T-cell (primary cell): Measurements from ENCODE around the gene SELENON. TPM values are rescaled to one million over a fixed set of nuclear protein-coding genes. Genes with fewer than 3 reads are reported as not detected.

Experiments
- ATAC-seq, 4 experiments: fragments of 200-7000 bp in 3 of 4; fragments of 150-1000 bp in 1 of 4; cut with Tn5 transposase; replicated peaks in 1 of 4; 1 replicate in 3 of 4; 2 replicates in 1 of 4; pipeline ENCODE4 v1.10.0; 2021; ENCODE audit warnings: moderate library complexity in 3 of 4, mild to moderate bottlenecking in 2 of 4, moderate number of reproducible peaks in 1 of 4
- CTCF ChIA-PET, 2 donors: fragments of 300-600 bp; sonication (Branson Sonifier 250); formaldehyde crosslinking; loops; one replicate each; lab custom pipeline; 2022; ENCODE audit warnings: antibody characterized with exemption in 2 of 2; lab: Charles Lee
- POLR2A ChIA-PET, 2 donors: fragments of 300-600 bp; sonication (Branson Sonifier 250); formaldehyde crosslinking; loops; one replicate each; lab custom pipeline; 2022; ENCODE audit warnings: antibody characterized with exemption in 2 of 2; lab: Charles Lee
- DNase-seq, 35 experiments: peaks; one replicate each; pipeline versions ENCODE4 v3.0.0 to v3.0.0-alpha.2; 2013 to 2023
- H3K27ac ChIP-seq: one replicate; pipeline ENCODE4 v1.5.1; 2013; ENCODE audit warnings: low read length
- H3K27me3 ChIP-seq, 2 experiments: replicated peaks in 1 of 2; 1 replicate in 1 of 2; 2 replicates in 1 of 2; pipeline versions ENCODE4 v1.6.1 to v1.7.0; 2013; ENCODE audit warnings: low read length in 1 of 2, mixed read lengths in 1 of 2; ENCODE audit not compliant: control insufficient read depth in 2 of 2, insufficient read depth in 2 of 2; ENCODE audit errors: extremely low read depth in 1 of 2
- H3K36me3 ChIP-seq, 2 donors: 1 replicate in 1 of 2; 2 replicates in 1 of 2; pipeline versions ENCODE4 v1.6.1 to v1.7.0; 2013; ENCODE audit warnings: low read length in 1 of 2; ENCODE audit not compliant: control insufficient read depth in 2 of 2, insufficient read depth in 1 of 2; ENCODE audit errors: extremely low read depth in 1 of 2
- H3K4me1 ChIP-seq, 2 experiments: 1 replicate in 1 of 2; 2 replicates in 1 of 2; pipeline versions ENCODE4 v1.6.1 to v1.7.0; 2013; ENCODE audit warnings: low read length in 2 of 2, mixed read lengths in 1 of 2; ENCODE audit not compliant: insufficient read depth in 2 of 2, control insufficient read depth in 1 of 2; ENCODE audit errors: extremely low read depth in 1 of 2
- H3K4me3 ChIP-seq, 2 donors: 1 replicate in 1 of 2; 2 replicates in 1 of 2; pipeline versions ENCODE4 v1.5.1 to v1.7.0; 2013; ENCODE audit warnings: mild to moderate bottlenecking in 2 of 2, low read length in 1 of 2, moderate library complexity in 1 of 2; ENCODE audit not compliant: control insufficient read depth in 1 of 2; ENCODE audit errors: extremely low read depth in 1 of 2
- H3K9me3 ChIP-seq: 2 replicates; pipeline ENCODE4 v1.7.0; 2013
- H3K27ac Mint-ChIP-seq, 2 donors: one replicate each; pipeline ENCODE4 v1.8.0; 2020 to 2021; ENCODE audit warnings: mild to moderate bottlenecking in 2 of 2, mixed read lengths in 2 of 2
- H3K27me3 Mint-ChIP-seq, 2 donors: one replicate each; pipeline ENCODE4 v1.8.0; 2021 to 2022; ENCODE audit warnings: mixed read lengths in 2 of 2
- H3K36me3 Mint-ChIP-seq: one replicate; pipeline ENCODE4 v1.8.0; 2021; ENCODE audit warnings: mixed read lengths
- H3K4me1 Mint-ChIP-seq, 3 donors: one replicate each; pipeline ENCODE4 v1.8.0; 2020 to 2022; ENCODE audit warnings: mixed read lengths in 3 of 3, mild to moderate bottlenecking in 1 of 3
- H3K4me3 Mint-ChIP-seq, 3 donors: one replicate each; pipeline ENCODE4 v1.8.0; 2020 to 2022; ENCODE audit warnings: mild to moderate bottlenecking in 3 of 3, mixed read lengths in 3 of 3, moderate library complexity in 3 of 3
- H3K9me3 Mint-ChIP-seq, 3 donors: one replicate each; pipeline ENCODE4 v1.8.0; 2020 to 2022; ENCODE audit warnings: mixed read lengths in 3 of 3
- WGBS: methylation state at CpG from one replicate; pipeline ENCODE4 v1.1.5; 2013; ENCODE audit warnings: missing lambda C conversion rate; ENCODE audit not compliant: insufficient coverage; 5-methylcytosine and 5-hydroxymethylcytosine counted together
- total RNA-seq, 35 experiments: library from RNA in 6 of 35; stranded (reverse) in 6 of 35; fragments of 120-200 nt in 1 of 35; gene quantifications; one replicate each; pipeline versions ENCODE4 v1.2.1 to v1.2.4 and lab custom pipeline; 2013 to 2026

The SELENON gene
- total RNA-seq, 5 donors from 2014 or later (not counting 1 experiment from before 2014, with no cell fraction given): 22.4 to 28.9 (median 25.9) TPM

- Mint-ChIP-seq H3K36me3 (peaks cover 42% of the 10 kb centered on the region), H3K27ac (no peak overlapping the region), H3K9me3 (no peaks in the 10 kb centered on the region), H3K4me1 (peaks cover 17 to 24% (median 17%) of the 10 kb centered on the region in 3 donors), H3K27me3 (no peaks in the 10 kb centered on the region), H3K4me3 (no peak overlapping the region)
- peaks cover 16 to 41% of the 10 kb centered on the region in 2 donors for H3K36me3 ChIP-seq
- no CpG with 5 or more reads among the region's 2 CpGs for WGBS
- H3K27me3 ChIP-seq: no peaks in the 10 kb centered on the region
- POLR2A ChIA-PET: no interaction called here
- no peaks in the 10 kb centered on the region for H3K9me3 ChIP-seq
- CTCF ChIA-PET: interaction anchor here in 1 of 2 donors (0.7 kb wide), 1 partner anchor 23 kb away, joined by 3 read pairs; no protein-coding TSS in a partner anchor
- no peak for DNase-seq
- peaks cover 8 to 14% of the 10 kb centered on the region in 2 experiments for H3K4me1 ChIP-seq
- no peak overlapping the region for H3K27ac ChIP-seq
- no peak overlapping the region for H3K4me3 ChIP-seq
- ATAC-seq: no peak
Observed at GRCh38 chr1:25825605-25826004, 25.6 kb downstream of the SELENON start.

- ChIA-PET POLR2A (interaction anchor here (0.5 to 0.6 kb wide), 3 partner anchors 32 to 307 kb away, joined by 3 to 4 read pairs (median 3); no protein-coding TSS in a partner anchor), CTCF (interaction anchor here (0.6 kb wide), 2 partner anchors 177 to 624 kb away, joined by 3 read pairs; no protein-coding TSS in a partner anchor)
- peaks cover 16 to 50% of the 10 kb centered on the region in 2 donors for H3K36me3 ChIP-seq
- peaks cover 4 to 6% of the 10 kb centered on the region in 2 experiments for H3K4me1 ChIP-seq
- peaks cover 52% of the 10 kb centered on the region for H3K36me3 Mint-ChIP-seq
- no peaks in the 10 kb centered on the region for H3K27me3 ChIP-seq
- no peak overlapping the region for H3K27ac Mint-ChIP-seq
- no peaks in the 10 kb centered on the region for H3K9me3 ChIP-seq
- H3K4me3 Mint-ChIP-seq: no peak overlapping the region
- no peaks in the 10 kb centered on the region for H3K27me3 Mint-ChIP-seq
- no peak for ATAC-seq
- H3K4me1 Mint-ChIP-seq: peaks cover 8 to 17% (median 12%) of the 10 kb centered on the region in 3 donors
- no peak overlapping the region for H3K4me3 ChIP-seq
- WGBS: over 99% methylated on average over 9 of the region's 10 CpGs
- H3K9me3 Mint-ChIP-seq: no peaks in the 10 kb centered on the region
- DNase-seq: no peak
- no peak overlapping the region for H3K27ac ChIP-seq
Observed at GRCh38 chr1:25826571-25826970, 26.6 kb downstream of the SELENON start.

GRCh38 chr1:25828491-25828890, 28.5 kb downstream of the SELENON start:
- H3K27me3 ChIP-seq: no peaks in the 10 kb centered on the region
- H3K4me1 Mint-ChIP-seq: peaks cover 8 to 12% (median 12%) of the 10 kb centered on the region in 3 donors
- H3K4me3 Mint-ChIP-seq: no peak overlapping the region
- H3K4me1 ChIP-seq: peaks cover 5 to 14% of the 10 kb centered on the region in 2 experiments
- H3K9me3 Mint-ChIP-seq: no peaks in the 10 kb centered on the region
- H3K4me3 ChIP-seq: no peak overlapping the region
- peaks cover 58% of the 10 kb centered on the region for H3K36me3 Mint-ChIP-seq
- no peaks in the 10 kb centered on the region for H3K9me3 ChIP-seq
- H3K27ac ChIP-seq: no peak overlapping the region
- no peak for DNase-seq
- no peak overlapping the region for H3K27ac Mint-ChIP-seq
- ChIA-PET CTCF (interaction anchor here in 1 of 2 donors (0.6 to 0.7 kb wide), 2 partner anchors 58 to 494 kb away, joined by 3 to 5 read pairs; no protein-coding TSS in a partner anchor), POLR2A (no interaction called here)
- H3K27me3 Mint-ChIP-seq: no peaks in the 10 kb centered on the region
- H3K36me3 ChIP-seq: peaks cover 16 to 65% of the 10 kb centered on the region in 2 donors
- WGBS: no CpG with 5 or more reads among the region's 3 CpGs
- ATAC-seq: no peak

- Histone ChIP-seq H3K27ac (no peak overlapping the region), H3K4me1 (peaks cover 5 to 14% of the 10 kb centered on the region in 2 experiments)
- CTCF ChIA-PET: interaction anchor here in 1 of 2 donors (0.6 to 0.7 kb wide), 2 partner anchors 58 to 493 kb away, joined by 3 to 5 read pairs; no protein-coding TSS in a partner anchor
Observed at GRCh38 chr1:25829046-25829445, 29.1 kb downstream of the SELENON start.

GRCh38 chr1:25831569-25832196, 31.7 kb downstream of the SELENON start:
- Mint-ChIP-seq H3K36me3 (peaks cover 58% of the 10 kb centered on the region), H3K4me1 (peaks cover 7 to 12% (median 8%) of the 10 kb centered on the region in 3 donors), H3K9me3 (no peaks in the 10 kb centered on the region), H3K4me3 (no peak overlapping the region), H3K27me3 (no peaks in the 10 kb centered on the region), H3K27ac (peak overlapping the region; percentile 68 to 69)
- Histone ChIP-seq H3K27ac (no peak overlapping the region), H3K27me3 (no peaks in the 10 kb centered on the region), H3K9me3 (no peaks in the 10 kb centered on the region), H3K4me3 (no peak overlapping the region), H3K4me1 (peaks cover 5 to 14% of the 10 kb centered on the region in 2 experiments), H3K36me3 (peaks cover 12 to 65% of the 10 kb centered on the region in 2 donors)
- DNase-seq: no peak
- ChIA-PET POLR2A (interaction anchor here in 1 of 2 donors (0.5 kb wide), 1 partner anchor 9 kb away, joined by 3 read pairs; no protein-coding TSS in a partner anchor), CTCF (interaction anchor here in 1 of 2 donors (0.6 kb wide), 1 partner anchor 20 kb away, joined by 3 read pairs; no protein-coding TSS in a partner anchor)
- no CpG with 5 or more reads among the region's 5 CpGs for WGBS
- ATAC-seq: peak in 2 of 4 experiments; percentile 17 to 32

More at GRCh38 chr1:25829046-25829445, 29.1 kb downstream of the SELENON start:
- no peaks in the 10 kb centered on the region for H3K27me3 Mint-ChIP-seq
- no peaks in the 10 kb centered on the region for H3K9me3 Mint-ChIP-seq
- no peak overlapping the region for H3K4me3 Mint-ChIP-seq
- peaks cover 16 to 71% of the 10 kb centered on the region in 2 donors for H3K36me3 ChIP-seq
- no peak overlapping the region for H3K27ac Mint-ChIP-seq
- H3K4me3 ChIP-seq: no peak overlapping the region
- ATAC-seq (no peak), DNase-seq (no peak)
- peaks cover 8 to 12% (median 12%) of the 10 kb centered on the region in 3 donors for H3K4me1 Mint-ChIP-seq
- peaks cover 54% of the 10 kb centered on the region for H3K36me3 Mint-ChIP-seq
- H3K27me3 ChIP-seq: no peaks in the 10 kb centered on the region
- POLR2A ChIA-PET: no interaction called here
- WGBS: no CpG with 5 or more reads among the region's 1 CpG
- H3K9me3 ChIP-seq: no peaks in the 10 kb centered on the region

- H3K4me1 ChIP-seq: peaks cover 5 to 14% of the 10 kb centered on the region in 2 experiments
- no peak overlapping the region for H3K4me3 Mint-ChIP-seq
- ChIA-PET CTCF (interaction anchor here in 1 of 2 donors (0.6 kb wide), 1 partner anchor 21 kb away, joined by 3 read pairs; no protein-coding TSS in a partner anchor), POLR2A (interaction anchor here in 1 of 2 donors (0.5 kb wide), 1 partner anchor 8 kb away, joined by 3 read pairs; no protein-coding TSS in a partner anchor)
- H3K36me3 Mint-ChIP-seq: peaks cover 53% of the 10 kb centered on the region
- H3K9me3 Mint-ChIP-seq: no peaks in the 10 kb centered on the region
- H3K4me3 ChIP-seq: no peak overlapping the region
- peak overlapping the region; percentile 69 to 73 for H3K27ac Mint-ChIP-seq
- H3K4me1 Mint-ChIP-seq: peaks cover 7 to 12% (median 8%) of the 10 kb centered on the region in 3 donors
- no peaks in the 10 kb centered on the region for H3K9me3 ChIP-seq
- no peaks in the 10 kb centered on the region for H3K27me3 Mint-ChIP-seq
- H3K27me3 ChIP-seq: no peaks in the 10 kb centered on the region
- peaks cover 9 to 57% of the 10 kb centered on the region in 2 donors for H3K36me3 ChIP-seq
- no peak overlapping the region for H3K27ac ChIP-seq
- no CpG with 5 or more reads among the region's 6 CpGs for WGBS
- DNase-seq (no peak), ATAC-seq (no peak)
Observed at GRCh38 chr1:25832336-25833037, 32.5 kb downstream of the SELENON start.
